GM13977 (cell line): ENCODE results near the gene PEX11A.

Experiments used
- DNase-seq: peaks from one replicate; pipeline ENCODE4 v3.0.0; 2012; ENCODE audit warnings: low spot score
- in situ Hi-C: fragments of 300-500 bp; cut with MboI; formaldehyde crosslinking; loops from one replicate; pipeline ENCODE4 v1.12.0; 2022; ENCODE audit warnings: low sequenced_read_pairs, low pct_unique_long_range_greater_than_20kb, mixed read lengths, inconsistent platforms; ENCODE audit not compliant: unreplicated experiment
- TF ChIP-seq, protein P1 (sequence below): IDR thresholded peaks from 2 replicates; pipeline ENCODE4 v1.5.1; 2012; ENCODE audit warnings: mild to moderate bottlenecking, control low read depth; ENCODE audit not compliant: insufficient read depth; ENCODE audit errors: extremely low read depth, missing control alignments

The PEX11A gene

DNA sequence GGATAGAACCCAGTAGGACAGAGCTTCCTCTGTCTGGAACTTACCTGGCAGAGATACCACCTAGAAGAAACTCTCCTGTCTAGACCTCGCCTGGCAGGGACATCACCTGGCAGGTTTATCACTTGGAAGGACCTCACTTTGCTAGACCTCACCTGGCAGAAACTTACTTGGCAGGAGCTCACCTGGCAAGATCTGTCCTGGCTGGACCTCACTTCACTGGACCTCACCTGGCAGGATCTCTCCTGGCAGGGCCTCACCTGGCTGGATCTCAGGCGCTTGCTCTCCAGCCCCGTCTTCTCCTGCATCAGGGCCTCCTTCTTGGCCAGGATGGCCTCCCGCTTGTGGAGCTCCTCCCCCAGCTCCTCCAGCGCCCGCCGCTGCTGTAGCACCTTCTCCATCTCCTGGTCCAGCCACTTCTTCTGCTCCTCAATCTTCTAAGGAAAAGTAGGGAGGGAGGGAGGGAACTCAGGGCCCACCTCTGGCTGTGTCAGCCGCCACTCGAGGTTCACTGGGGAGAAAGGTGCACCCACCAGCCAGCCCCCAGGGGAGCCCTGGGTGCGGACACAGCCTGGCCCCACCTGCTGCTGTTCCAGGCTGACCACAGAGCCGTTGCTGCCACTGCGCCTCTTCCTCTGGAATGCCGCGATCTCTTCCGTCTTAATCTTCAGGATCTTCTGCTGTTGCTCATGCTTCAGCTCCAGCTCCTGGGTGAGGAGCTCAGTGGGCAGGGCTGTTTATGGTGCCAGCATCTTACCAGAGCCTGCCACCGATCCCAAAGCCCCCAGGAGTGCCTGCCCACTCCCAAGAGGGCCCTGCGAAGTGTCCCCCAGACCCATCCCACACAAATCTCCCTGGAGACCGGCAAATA is 57.8 kb downstream of the PEX11A start:
- in situ Hi-C loops = no loop called here
- TF ChIP-seq, protein P1, sequence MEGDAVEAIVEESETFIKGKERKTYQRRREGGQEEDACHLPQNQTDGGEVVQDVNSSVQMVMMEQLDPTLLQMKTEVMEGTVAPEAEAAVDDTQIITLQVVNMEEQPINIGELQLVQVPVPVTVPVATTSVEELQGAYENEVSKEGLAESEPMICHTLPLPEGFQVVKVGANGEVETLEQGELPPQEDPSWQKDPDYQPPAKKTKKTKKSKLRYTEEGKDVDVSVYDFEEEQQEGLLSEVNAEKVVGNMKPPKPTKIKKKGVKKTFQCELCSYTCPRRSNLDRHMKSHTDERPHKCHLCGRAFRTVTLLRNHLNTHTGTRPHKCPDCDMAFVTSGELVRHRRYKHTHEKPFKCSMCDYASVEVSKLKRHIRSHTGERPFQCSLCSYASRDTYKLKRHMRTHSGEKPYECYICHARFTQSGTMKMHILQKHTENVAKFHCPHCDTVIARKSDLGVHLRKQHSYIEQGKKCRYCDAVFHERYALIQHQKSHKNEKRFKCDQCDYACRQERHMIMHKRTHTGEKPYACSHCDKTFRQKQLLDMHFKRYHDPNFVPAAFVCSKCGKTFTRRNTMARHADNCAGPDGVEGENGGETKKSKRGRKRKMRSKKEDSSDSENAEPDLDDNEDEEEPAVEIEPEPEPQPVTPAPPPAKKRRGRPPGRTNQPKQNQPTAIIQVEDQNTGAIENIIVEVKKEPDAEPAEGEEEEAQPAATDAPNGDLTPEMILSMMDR = no peak
- peak; percentile 21 for DNase-seq

DNA sequence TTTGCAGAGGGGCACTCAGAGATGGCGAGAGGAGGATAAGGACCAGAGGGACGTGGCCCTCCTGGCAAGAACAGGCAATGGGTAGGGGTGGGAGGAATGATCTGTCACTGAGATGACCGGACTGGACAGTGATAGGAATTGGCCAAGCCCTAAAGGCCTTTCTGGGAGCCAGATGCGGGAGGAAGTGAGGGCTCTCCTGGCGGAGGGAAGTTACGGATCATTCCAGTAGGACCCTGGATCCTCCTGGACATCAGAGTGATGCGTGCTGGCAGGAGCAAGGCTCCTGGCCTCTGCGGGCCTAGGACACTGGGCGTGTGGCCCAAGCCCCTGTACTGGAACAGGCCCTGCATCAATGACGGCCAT is 58.7 kb downstream of the PEX11A start:
- in situ Hi-C loops = no loop called here

More for the DNA sequence above, 58.7 kb downstream of the PEX11A start:
- TF ChIP-seq, protein P1 = no peak
- DNase-seq = no peak
